HUES64 (cell line): ENCODE results near the gene RASSF4. TPM values are rescaled to one million over a fixed set of nuclear protein-coding genes. Genes with fewer than 3 reads are reported as not detected.

Source experiments
- H3K27ac ChIP-seq: 2 replicates; pipeline ENCODE4 v1.7.0; 2013; ENCODE audit warnings: low read depth, low read length, inconsistent platforms
- H3K27me3 ChIP-seq: 2 replicates; pipeline ENCODE4 v1.6.1; 2013; ENCODE audit warnings: mild to moderate bottlenecking, low read length; ENCODE audit not compliant: insufficient read depth
- H3K36me3 ChIP-seq: 2 replicates; pipeline ENCODE4 v1.6.1; 2013; ENCODE audit warnings: mild to moderate bottlenecking, low read length; ENCODE audit not compliant: insufficient read depth
- H3K4me1 ChIP-seq: 2 replicates; pipeline ENCODE4 v1.6.1; 2013; ENCODE audit warnings: mild to moderate bottlenecking, low read length, moderate library complexity; ENCODE audit not compliant: insufficient read depth
- H3K4me3 ChIP-seq: 2 replicates; pipeline ENCODE4 v1.5.1; 2013; ENCODE audit warnings: mild to moderate bottlenecking, low read length, moderate library complexity
- H3K9ac ChIP-seq: 2 replicates; pipeline ENCODE4 v1.6.1; 2013; ENCODE audit warnings: mild to moderate bottlenecking, low read depth, low read length
- H3K9me3 ChIP-seq: 2 replicates; pipeline ENCODE4 v1.6.1; 2013; ENCODE audit warnings: low read depth, low read length; ENCODE audit not compliant: insufficient read depth
- WGBS: fragments of 150-250, 120-280 bp; methylation state at CpG from one replicate; pipeline ENCODE4 v1.1.7; 2013; ENCODE audit warnings: missing lambda C conversion rate; 5-methylcytosine and 5-hydroxymethylcytosine counted together
- polyA plus RNA-seq, 2 experiments: library from polyadenylated mRNA; stranded (reverse); fragments of 50-300 nt; gene quantifications; one replicate each; pipeline ENCODE4 v1.2.3, GENCODE V29; 2013

Gene RASSF4
- 6.7 TPM for polyA plus RNA-seq (2013, experiment 1 of 2)
- polyA plus RNA-seq (2013, experiment 2 of 2): 7.4 TPM

- H3K4me1 ChIP-seq: peaks cover 49% of the 10 kb centered on the region
These were observed at the start of gene RASSF4 for GRCh38 chr10:44959247-44960087. Gene RASSF4 (plus strand): TSS chr10:44959802. CDS start chr10:44970203, 10,401 bp downstream.

GRCh38 chr10:44909910-44910309, 49.7 kb upstream of the RASSF4 start:
- Histone ChIP-seq H3K9me3 (no peaks in the 10 kb centered on the region), H3K36me3 (no peaks in the 10 kb centered on the region), H3K9ac (no peak overlapping the region), H3K27ac (no peak overlapping the region), H3K4me1 (peaks cover 16% of the 10 kb centered on the region), H3K27me3 (0 out of 2 replicates have a peak, but pooled peaks cover 2% of the 10 kb centered on the region), H3K4me3 (no peak overlapping the region)
- 70% methylated on average over 1 of the region's 1 CpG for WGBS

More at GRCh38 chr10:44959247-44960087, at the start of gene RASSF4:
- Histone ChIP-seq H3K27me3 (peaks cover 10% of the 10 kb centered on the region), H3K4me3 (peak within 1 kb of the TSS; percentile 86), H3K9ac (peak within 1 kb of the TSS; percentile 86), H3K9me3 (no peaks in the 10 kb centered on the region), H3K27ac (peak within 1 kb of the TSS; percentile 78; the same call in 1 of the 2 replicates), H3K36me3 (no peaks in the 10 kb centered on the region)
- 1% methylated on average over 73 of the region's 74 CpGs for WGBS

- H3K4me3 ChIP-seq: no peak overlapping the region
- 84% methylated on average over 7 of the region's 7 CpGs for WGBS
- no peaks in the 10 kb centered on the region for H3K9me3 ChIP-seq
- H3K9ac ChIP-seq: no peak overlapping the region
- H3K4me1 ChIP-seq: peaks cover 16% of the 10 kb centered on the region
- no peaks in the 10 kb centered on the region for H3K36me3 ChIP-seq
- H3K27me3 ChIP-seq: 0 out of 2 replicates have a peak, but pooled peaks cover 2% of the 10 kb centered on the region
- H3K27ac ChIP-seq: no peak overlapping the region
These were observed 49.0 kb upstream of the RASSF4 start for GRCh38 chr10:44910602-44911001.

- Histone ChIP-seq H3K4me1 (peaks cover 16% of the 10 kb centered on the region), H3K36me3 (no peaks in the 10 kb centered on the region), H3K9me3 (no peaks in the 10 kb centered on the region), H3K27ac (no peak within 1 kb of the TSS), H3K4me3 (no peak within 1 kb of the TSS), H3K27me3 (0 out of 2 replicates have a peak, but pooled peaks cover 2% of the 10 kb centered on the region), H3K9ac (no peak within 1 kb of the TSS)
- 36% methylated on average over 12 of the region's 12 CpGs for WGBS
These were observed 48.5 kb upstream of the RASSF4 start, which contains the start of gene TMEM72 for GRCh38 chr10:44911081-44911540. Gene TMEM72 (plus strand): TSS chr10:44911337. CDS start chr10:44911513, 176 bp downstream.

- Histone ChIP-seq H3K27ac (no peak overlapping the region), H3K27me3 (0 out of 2 replicates have a peak, but pooled peaks cover 2% of the 10 kb centered on the region), H3K36me3 (no peaks in the 10 kb centered on the region), H3K9me3 (no peaks in the 10 kb centered on the region), H3K9ac (no peak overlapping the region), H3K4me1 (peaks cover 16% of the 10 kb centered on the region), H3K4me3 (no peak overlapping the region)
- 91% methylated on average over 3 of the region's 3 CpGs for WGBS
These were observed 47.7 kb upstream of the RASSF4 start for GRCh38 chr10:44911951-44912350.

- Histone ChIP-seq H3K9me3 (no peaks in the 10 kb centered on the region), H3K9ac (no peak overlapping the region), H3K27ac (no peak overlapping the region), H3K4me1 (0 out of 2 replicates have a peak, but pooled peaks cover 9% of the 10 kb centered on the region), H3K27me3 (0 out of 2 replicates have a peak, but pooled peaks cover 2% of the 10 kb centered on the region), H3K36me3 (no peaks in the 10 kb centered on the region), H3K4me3 (no peak overlapping the region)
- WGBS: 86% methylated on average over 12 of the region's 12 CpGs
These were observed 46.1 kb upstream of the RASSF4 start for GRCh38 chr10:44913350-44914081.

- H3K9me3 ChIP-seq: no peaks in the 10 kb centered on the region
- H3K4me1 ChIP-seq: 0 out of 2 replicates have a peak, but pooled peaks cover 4% of the 10 kb centered on the region
- H3K27me3 ChIP-seq: 0 out of 2 replicates have a peak, but pooled peaks cover 2% of the 10 kb centered on the region
- no peaks in the 10 kb centered on the region for H3K36me3 ChIP-seq
- H3K9ac ChIP-seq: no peak overlapping the region
- no peak overlapping the region for H3K4me3 ChIP-seq
- 80% methylated on average over 2 of the region's 2 CpGs for WGBS
- H3K27ac ChIP-seq: no peak overlapping the region
These were observed 44.7 kb upstream of the RASSF4 start for GRCh38 chr10:44914891-44915290.

- WGBS: 78% methylated on average over 2 of the region's 2 CpGs
These were observed 43.2 kb upstream of the RASSF4 start for GRCh38 chr10:44916429-44916828.

GRCh38 chr10:44917848-44918247, 41.8 kb upstream of the RASSF4 start:
- H3K27me3 ChIP-seq: no peaks in the 10 kb centered on the region
- no peak overlapping the region for H3K4me3 ChIP-seq
- 81% methylated on average over 3 of the region's 3 CpGs for WGBS
- H3K9ac ChIP-seq: no peak overlapping the region
- H3K36me3 ChIP-seq: no peaks in the 10 kb centered on the region
- no peaks in the 10 kb centered on the region for H3K9me3 ChIP-seq
- no peak overlapping the region for H3K27ac ChIP-seq
- no peaks in the 10 kb centered on the region for H3K4me1 ChIP-seq

More at GRCh38 chr10:44916429-44916828, 43.2 kb upstream of the RASSF4 start:
- H3K4me3 ChIP-seq: no peak overlapping the region
- H3K27me3 ChIP-seq: 0 out of 2 replicates have a peak, but pooled peaks cover 2% of the 10 kb centered on the region
- no peaks in the 10 kb centered on the region for H3K4me1 ChIP-seq
- H3K36me3 ChIP-seq: no peaks in the 10 kb centered on the region
- H3K27ac ChIP-seq: no peak overlapping the region
- H3K9me3 ChIP-seq: no peaks in the 10 kb centered on the region
- no peak overlapping the region for H3K9ac ChIP-seq

GRCh38 chr10:44920252-44920651, 39.4 kb upstream of the RASSF4 start:
- H3K4me3 ChIP-seq: no peak overlapping the region
- H3K27me3 ChIP-seq: 0 out of 2 replicates have a peak, but pooled peaks cover 4% of the 10 kb centered on the region
- 95% methylated on average over 3 of the region's 3 CpGs for WGBS

More at GRCh38 chr10:44920252-44920651, 39.4 kb upstream of the RASSF4 start:
- H3K27ac ChIP-seq: no peak overlapping the region
- no peaks in the 10 kb centered on the region for H3K9me3 ChIP-seq
- H3K36me3 ChIP-seq: no peaks in the 10 kb centered on the region
- H3K4me1 ChIP-seq: no peaks in the 10 kb centered on the region
- H3K9ac ChIP-seq: no peak overlapping the region
